ENCODE results near the gene NSG1. TPM values are rescaled to one million over a fixed set of nuclear protein-coding genes. Genes with fewer than 3 reads are reported as not detected.

NSG1 gene
- total and polyA plus RNA-seq, 2 of the 13 experiments (the other 11 are each of a cell fraction or from before 2014, with no cell fraction given), result not detected

- no peak for TF ChIP-seq FUBP1 (CRISPR knock-in tag; IDR thresholded peaks at IDR 0.05; ENCODE audit: borderline replicate concordance)
- no peak for TF ChIP-seq CENPT (CRISPR knock-in tag; IDR thresholded peaks at IDR 0.05; ENCODE audit: low read depth)
- no peak for TF ChIP-seq ZFP82 (CRISPR knock-in tag; IDR thresholded peaks at IDR 0.05; ENCODE audit: borderline replicate concordance)
- TF ChIP-seq LCORL (IDR thresholded peaks at IDR 0.05), result no peak
- no peak for TF ChIP-seq LCORL (CRISPR knock-in tag; IDR thresholded peaks at IDR 0.05)
- no peak for TF ChIP-seq PPARG (CRISPR knock-in tag; conservative IDR thresholded peaks at IDR 0.05)
- TF ChIP-seq DR1 (CRISPR knock-in tag; IDR thresholded peaks at IDR 0.05), result no peak
- TF ChIP-seq ZNF512 (CRISPR knock-in tag; IDR thresholded peaks at IDR 0.05), result no peak
- no peak for TF ChIP-seq DNMT3B (CRISPR knock-in tag; conservative IDR thresholded peaks at IDR 0.05)
- no peak for TF ChIP-seq RNF219 (CRISPR knock-in tag; IDR thresholded peaks at IDR 0.05)
- TF ChIP-seq KAT2B (IDR thresholded peaks at IDR 0.05; ENCODE audit: borderline replicate concordance, low read depth, low read length), result no peak
- no peak for TF ChIP-seq ZMAT3 (CRISPR knock-in tag; conservative IDR thresholded peaks at IDR 0.05)
These were observed 2.1 kb downstream of the NSG1 start (continued) for GRCh38 chr4:4388836-4389575.

Measured in HepG2 (cell line).